H1 (cell line): Measurements from ENCODE around the gene PEPD. TPM values are rescaled to one million over a fixed set of nuclear protein-coding genes. Genes with fewer than 3 reads are reported as not detected.

Source experiments
- CTCF ChIA-PET: fragments of 300-600 bp; sonication (Branson Sonifier 250); formaldehyde crosslinking; loops from one replicate; lab custom pipeline; 2021; ENCODE audit not compliant: partially characterized antibody; lab: Charles Lee
- POLR2A ChIA-PET: fragments of 300-600 bp; sonication (Branson Sonifier 250); formaldehyde crosslinking; loops from one replicate; lab custom pipeline; 2021; ENCODE audit warnings: inconsistent platforms; ENCODE audit not compliant: partially characterized antibody; lab: Charles Lee
- DNase-seq, 2 experiments: peaks; one replicate each; pipeline versions ENCODE4 v3.0.0 to v3.0.0-alpha.2; 2010 to 2022; ENCODE audit warnings: low spot score in 2 of 2, low read depth in 1 of 2, mixed read lengths in 1 of 2
- FAIRE-seq: peaks from 2 replicates; lab custom pipeline; 2011; peaks lifted over from hg19 to GRCh38; lab: Jason Lieb, UNC
- H2AFZ ChIP-seq: 2 replicates; pipeline ENCODE4 v1.8.1; 2012; ENCODE audit warnings: low read length, inconsistent platforms
- H2AK5ac ChIP-seq: 2 replicates; pipeline ENCODE4 v1.6.1; 2013; ENCODE audit warnings: low read depth, low read length
- H2BK120ac ChIP-seq: replicated peaks from 2 replicates; pipeline ENCODE3; 2013; ENCODE audit warnings: low read depth, low read length, inconsistent platforms
- H2BK12ac ChIP-seq: 2 replicates; pipeline ENCODE4 v1.6.1; 2013; ENCODE audit warnings: low read depth, low read length
- H2BK15ac ChIP-seq: 2 replicates; pipeline ENCODE4 v1.6.1; 2013; ENCODE audit warnings: low read length
- H2BK20ac ChIP-seq: 2 replicates; pipeline ENCODE4 v1.6.1; 2013; ENCODE audit warnings: low read length
- H2BK5ac ChIP-seq: 2 replicates; pipeline ENCODE4 v1.6.1; 2013; ENCODE audit warnings: low read depth, low read length
- H3K14ac ChIP-seq: 2 replicates; pipeline ENCODE4 v1.6.1; 2013; ENCODE audit warnings: inconsistent platforms; ENCODE audit not compliant: insufficient read length
- H3K18ac ChIP-seq: 2 replicates; pipeline ENCODE4 v1.6.1; 2013; ENCODE audit warnings: low read length; ENCODE audit errors: extremely low read depth
- H3K23ac ChIP-seq: 2 replicates; pipeline ENCODE4 v1.6.1; 2013; ENCODE audit warnings: inconsistent platforms; ENCODE audit not compliant: insufficient read length
- H3K23me2 ChIP-seq: 2 replicates; pipeline ENCODE4 v1.6.1; 2013; ENCODE audit warnings: low read depth, low read length
- H3K27ac ChIP-seq: 2 replicates; pipeline ENCODE4 v1.6.1; 2011; ENCODE audit warnings: low read depth, low read length, inconsistent platforms
- H3K27me3 ChIP-seq, 4 experiments: replicated peaks in 1 of 4; 1 replicate in 1 of 4; 2 replicates in 3 of 4; pipeline versions ENCODE4 v1.6.1 to v1.8.1; 2011 to 2013; ENCODE audit warnings: low read length in 3 of 4, mild to moderate bottlenecking in 3 of 4, inconsistent platforms in 2 of 4, mixed read lengths in 2 of 4, moderate library complexity in 1 of 4; ENCODE audit not compliant: control insufficient read depth in 3 of 4, insufficient read depth in 3 of 4; ENCODE audit errors: extremely low read depth in 1 of 4
- H3K36me3 ChIP-seq, 4 experiments: 2 replicates each; pipeline versions ENCODE4 v1.6.1 to v1.8.1; 2011 to 2013; ENCODE audit warnings: mild to moderate bottlenecking in 4 of 4, low read length in 3 of 4, moderate library complexity in 2 of 4, control low read depth in 1 of 4, inconsistent platforms in 1 of 4; ENCODE audit not compliant: insufficient read depth in 4 of 4, control insufficient read depth in 2 of 4
- H3K4ac ChIP-seq: replicated peaks from 2 replicates; pipeline ENCODE3; 2013; ENCODE audit warnings: low read length, low read depth, mixed read lengths, inconsistent platforms; ENCODE audit not compliant: insufficient read length
- H3K4me1 ChIP-seq, 4 experiments: replicated peaks in 1 of 4; 1 replicate in 1 of 4; 2 replicates in 3 of 4; pipeline versions ENCODE4 v1.6.1 to v1.8.1; 2011 to 2013; ENCODE audit warnings: low read length in 3 of 4, inconsistent platforms in 2 of 4, mixed read lengths in 1 of 4; ENCODE audit not compliant: insufficient read depth in 4 of 4, control insufficient read depth in 3 of 4
- H3K4me2 ChIP-seq, 2 experiments: 2 replicates each; pipeline versions ENCODE4 v1.6.1 to v1.8.1; 2011 to 2013; ENCODE audit warnings: low read depth in 2 of 2, low read length in 2 of 2, control low read depth in 1 of 2, inconsistent platforms in 1 of 2, mild to moderate bottlenecking in 1 of 2; ENCODE audit not compliant: insufficient read depth in 1 of 2
- H3K4me3 ChIP-seq, 4 experiments: fragments of 200-600, 300-600 bp in 1 of 4; sonication (generic), shearing (Covaris generic), sonication (Bioruptor Twin) in 1 of 4; 2 replicates each; pipeline versions ENCODE4 v1.5.1 to v1.8.1; 2011 to 2016; ENCODE audit warnings: low read length in 4 of 4, low read depth in 3 of 4, control low read depth in 2 of 4, inconsistent platforms in 2 of 4, mild to moderate bottlenecking in 2 of 4, mixed read lengths in 1 of 4, moderate library complexity in 1 of 4; ENCODE audit not compliant: insufficient read depth in 2 of 4; ENCODE audit errors: extremely low read depth in 1 of 4
- H3K56ac ChIP-seq: replicated peaks from 2 replicates; pipeline ENCODE3; 2013; ENCODE audit warnings: low read depth, mild to moderate bottlenecking, mixed read lengths, low read length, inconsistent platforms; ENCODE audit not compliant: insufficient read length
- H3K79me1 ChIP-seq: 2 replicates; pipeline ENCODE4 v1.6.1; 2013; ENCODE audit warnings: low read depth, low read length, control low read depth
- H3K79me2 ChIP-seq, 2 experiments: 2 replicates each; pipeline versions ENCODE4 v1.6.1 to v1.8.1; 2012 to 2013; ENCODE audit warnings: low read length in 2 of 2, mild to moderate bottlenecking in 2 of 2, inconsistent platforms in 1 of 2; ENCODE audit not compliant: insufficient read depth in 2 of 2, control insufficient read depth in 1 of 2
- H3K9ac ChIP-seq, 4 experiments: replicated peaks in 1 of 4; 1 replicate in 1 of 4; 2 replicates in 3 of 4; pipeline versions ENCODE4 v1.6.1 to v1.8.1; 2011 to 2013; ENCODE audit warnings: low read depth in 3 of 4, low read length in 3 of 4, control low read depth in 2 of 4, mild to moderate bottlenecking in 2 of 4, moderate library complexity in 2 of 4, inconsistent platforms in 1 of 4; ENCODE audit errors: extremely low read depth in 1 of 4
- H3K9me3 ChIP-seq, 2 experiments: 2 replicates each; pipeline versions ENCODE4 v1.6.1 to v1.8.1; 2012 to 2013; ENCODE audit warnings: mild to moderate bottlenecking in 2 of 2, moderate library complexity in 2 of 2, control low read depth in 1 of 2, inconsistent platforms in 1 of 2, low read depth in 1 of 2, low read length in 1 of 2, mixed read lengths in 1 of 2; ENCODE audit not compliant: insufficient read depth in 2 of 2
- H4K20me1 ChIP-seq, 2 experiments: replicated peaks in 1 of 2; 2 replicates each; pipeline versions ENCODE3 to v1.8.1; 2011 to 2013; ENCODE audit warnings: inconsistent platforms in 2 of 2, low read length in 2 of 2, mild to moderate bottlenecking in 1 of 2; ENCODE audit not compliant: insufficient read depth in 2 of 2, control insufficient read depth in 1 of 2
- H4K5ac ChIP-seq: 2 replicates; pipeline ENCODE4 v1.6.1; 2013; ENCODE audit warnings: low read length, low read depth, mixed read lengths, inconsistent platforms; ENCODE audit not compliant: insufficient read length
- H4K8ac ChIP-seq: 2 replicates; pipeline ENCODE4 v1.8.0; 2013; ENCODE audit warnings: mild to moderate bottlenecking, moderate library complexity, low read length, inconsistent platforms; ENCODE audit not compliant: insufficient read depth; ENCODE audit errors: extremely low read depth
- H4K91ac ChIP-seq: replicated peaks from 2 replicates; pipeline ENCODE3; 2013; ENCODE audit warnings: low read length, mixed read lengths, inconsistent platforms; ENCODE audit not compliant: insufficient read length
- YY1 ChIP-seq: IDR thresholded peaks from 2 replicates; pipeline ENCODE4 v1.6.1; 2011; ENCODE audit warnings: low read depth, mild to moderate bottlenecking, low read length
- WGBS, 2 experiments: shearing (Covaris generic) in 1 of 2; methylation state at CpG; one replicate each; pipeline versions ENCODE4 v1.1.6 to v1.1.7; 2013 to 2015; ENCODE audit warnings: low lambda C conversion rate in 2 of 2, mixed read lengths in 2 of 2, inconsistent platforms in 1 of 2, low coverage in 1 of 2, missing lambda C conversion rate in 1 of 2; ENCODE audit not compliant: insufficient replicate concordance in 2 of 2, insufficient coverage in 1 of 2, insufficient read length in 1 of 2; ENCODE audit errors: extremely low coverage in 1 of 2, missing lambda C conversion rate in 1 of 2; 5-methylcytosine and 5-hydroxymethylcytosine counted together
- polyA plus RNA-seq, 7 experiments: library from polyadenylated mRNA; depleted of rRNA in 3 of 7; stranded (reverse) in 5 of 7; unstranded in 2 of 7; fragments of >200 nt in 5 of 7; fragments of 200-250 nt in 2 of 7; gene quantifications; 1 replicate in 5 of 7; 2 replicates in 1 of 7; 4 replicates in 1 of 7; pipeline versions ENCODE4 v1.2.1 to v1.2.3, GENCODE V29; 2011 to 2013; ENCODE audit warnings: missing spikeins in 2 of 7, mixed read lengths in 2 of 7
- total RNA-seq: library from RNA; stranded (reverse); fragmentation: NEBNext Ultra II Directional; extraction: Animal tissue kit (Norgen Biotek cat#: 25700); gene quantifications from 2 replicates; pipeline ENCODE4 v1.2.1, GENCODE V29; 2021

PEPD gene
- total and polyA plus RNA-seq, 2 of the 8 experiments (the other 6 are each of a cell fraction or from before 2014, with no cell fraction given) = 84.1 to 178 TPM

DNA sequence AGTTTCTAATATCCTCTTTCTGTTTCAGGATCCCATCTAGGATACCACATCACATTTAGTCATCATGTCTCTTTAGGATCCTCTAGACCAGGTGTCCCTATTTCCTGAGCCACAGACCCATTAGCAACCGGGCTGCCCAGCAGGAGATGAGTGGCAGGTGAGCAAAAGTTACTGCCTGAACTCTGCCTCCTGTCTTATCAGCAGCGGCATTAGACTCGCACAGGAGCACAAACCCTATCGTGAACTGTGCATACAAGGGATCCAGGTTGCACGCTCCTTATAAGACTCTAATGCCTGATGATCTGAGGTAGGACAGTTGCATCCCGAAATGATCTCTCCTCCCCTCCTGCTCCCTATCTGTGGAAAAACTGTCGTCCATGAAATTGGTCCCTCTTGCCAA is 155.9 kb downstream of the PEPD start:
- Histone ChIP-seq H3K4ac (no peak overlapping the region), H3K18ac (no peak overlapping the region), H4K20me1 (no peaks in the 10 kb centered on the region), H3K4me2 (no peak overlapping the region), H2BK120ac (no peak overlapping the region), H4K5ac (no peak overlapping the region), H3K79me2 (no peaks in the 10 kb centered on the region), H3K23me2 (no peaks in the 10 kb centered on the region), H3K9me3 (no peaks in the 10 kb centered on the region), H2BK15ac (no peak overlapping the region), H2BK12ac (no peak overlapping the region), H2AK5ac (no peak overlapping the region), H4K91ac (no peak overlapping the region), H3K4me1 (no peaks in the 10 kb centered on the region), H3K4me3 (no peak overlapping the region)
- POLR2A ChIA-PET = no interaction called here
- DNase-seq = no peak
- WGBS, 2 experiments = 93% methylated on average over 7 of the region's 7 CpGs; no CpG with 5 or more reads in 1 of the 2 experiments
- no peak for FAIRE-seq
- TF ChIP-seq YY1 = no peak
- TF ChIP-seq, all 59 proteins: peak for 0
- Histone ChIP-seq H2BK20ac (no peak overlapping the region), H3K79me1 (no peaks in the 10 kb centered on the region), H2BK5ac (no peak overlapping the region), H3K36me3 (no peaks in the 10 kb centered on the region), H3K23ac (peak overlapping the region; percentile 21), H3K14ac (no peak overlapping the region), H3K27ac (no peak overlapping the region), H3K56ac (no peak overlapping the region), H2AFZ (no peak overlapping the region), H3K27me3 (no peaks in the 10 kb centered on the region), H4K8ac (no peak overlapping the region), H3K9ac (no peak overlapping the region)
- CTCF ChIA-PET = no interaction called here
